ENCODE data around the gene PRRG2. TPM values are rescaled to one million over a fixed set of nuclear protein-coding genes. Genes with fewer than 3 reads are reported as not detected.
A peak's percentile ranks its signal among the peaks of the same experiment; 100 is the strongest.

PRRG2 gene
- total and polyA plus RNA-seq, 2 experiments from 2014 or later: 2.0 to 3.8 TPM

GRCh38 chr19:49559443-49559842 is 21.7 kb upstream of the PRRG2 start (continued):
- TF ChIP-seq ETS1 (IDR thresholded peaks at IDR 0.05) (no peak), REST (IDR thresholded peaks at IDR 0.05; ENCODE audit: unreplicated experiment) (no peak), EZH2phosphoT487 (IDR thresholded peaks at IDR 0.05; ENCODE audit: unreplicated experiment) (no peak), EZH2 (IDR thresholded peaks at IDR 0.05; ENCODE audit: low read depth, unreplicated experiment) (no peak)

GRCh38 chr19:49559928-49560327 is 21.2 kb upstream of the PRRG2 start:
- DNase-seq (ENCODE audit: low spot score) (peak; percentile 43), ATAC-seq (no peak)
- Mint-ChIP-seq H3K36me3 (ENCODE audit: low read depth) (peaks cover 34% of the 10 kb centered on the region), H3K4me1 (peaks cover 22% of the 10 kb centered on the region), H3K4me3 (no peak overlapping the region), H3K27me3 (ENCODE audit: insufficient read depth, low read depth, poor library complexity) (peaks cover 20% of the 10 kb centered on the region), H3K27ac (peak overlapping the region; percentile 91), H3K9me3 (no peaks in the 10 kb centered on the region)
- no peak overlapping the region for H3K27ac ChIP-seq (ENCODE audit: low read depth)
- peaks cover 26% of the 10 kb centered on the region for H3K79me2 ChIP-seq (replicated peaks; ENCODE audit: insufficient read depth)
- peaks cover 39% of the 10 kb centered on the region for H3F3A ChIP-seq (replicated peaks; ENCODE audit: low read depth)
- H3K36me3 ChIP-seq (ENCODE audit: insufficient read depth): no peaks in the 10 kb centered on the region; the same call in 1 of the 2 replicates
- peaks cover 17% of the 10 kb centered on the region; the same call in 1 of the 2 replicates for H3K4me1 ChIP-seq (ENCODE audit: insufficient read depth)
- no peak overlapping the region for H3K4me3 ChIP-seq
- H4K20me1 ChIP-seq (replicated peaks; ENCODE audit: insufficient read depth): peaks cover 6% of the 10 kb centered on the region
- no peak overlapping the region for H2AFZ ChIP-seq
- peak overlapping the region; percentile 12; the same call in 1 of the 2 replicates for H3K4me2 ChIP-seq
- no peaks in the 10 kb centered on the region for H3K9me2 ChIP-seq (ENCODE audit: insufficient read depth)
- H3K27me3 ChIP-seq (ENCODE audit: insufficient read depth): no peaks in the 10 kb centered on the region
- TF ChIP-seq STAT1 (IDR thresholded peaks at IDR 0.05; ENCODE audit: unreplicated experiment): no peak
- no peak for TF ChIP-seq REST (IDR thresholded peaks at IDR 0.05; ENCODE audit: unreplicated experiment)
- no peak for TF ChIP-seq JUNB (IDR thresholded peaks at IDR 0.05; ENCODE audit: unreplicated experiment)
- no peak for TF ChIP-seq ZNF462 (CRISPR knock-in tag; IDR thresholded peaks at IDR 0.05)
- TF ChIP-seq POLR2AphosphoS5 (IDR thresholded peaks at IDR 0.05; ENCODE audit: low read depth): no peak
- no peak for TF ChIP-seq NANOG (IDR thresholded peaks at IDR 0.05; ENCODE audit: borderline replicate concordance)
- no peak for TF ChIP-seq EZH2phosphoT487 (IDR thresholded peaks at IDR 0.05; ENCODE audit: unreplicated experiment)
- TF ChIP-seq ZNF114 (CRISPR knock-in tag; IDR thresholded peaks at IDR 0.05): no peak
- no peak for TF ChIP-seq EZH2 (IDR thresholded peaks at IDR 0.05; ENCODE audit: low read depth, unreplicated experiment)
- TF ChIP-seq ZNF331 (CRISPR knock-in tag; IDR thresholded peaks at IDR 0.05; ENCODE audit: low read depth): no peak
